Lung (tissue), 12 donors: ENCODE data around the gene FYB1. TPM values are rescaled to one million over a fixed set of nuclear protein-coding genes. Genes with fewer than 3 reads are reported as not detected.

Experiments
- ATAC-seq: fragments of 200-7000 bp; cut with Tn5 transposase; one replicate; pipeline ENCODE4 v1.9.1; 2020; ENCODE audit warnings: moderate number of reproducible peaks; ENCODE audit not compliant: insufficient read depth, low FRiP score
- DNase-seq, 3 donors: peaks; one replicate each; pipeline ENCODE4 v3.0.0-alpha.2; 2013 to 2017
- H3K27ac ChIP-seq, 2 donors: one replicate each; pipeline ENCODE4 v1.5.1; 2013; ENCODE audit warnings: mild to moderate bottlenecking in 2 of 2, moderate library complexity in 2 of 2, control low read depth in 1 of 2, inconsistent platforms in 1 of 2, low read depth in 1 of 2, low read length in 1 of 2
- H3K27me3 ChIP-seq, 3 donors: one replicate each; pipeline ENCODE4 v1.5.1; 2013; ENCODE audit warnings: low read length in 2 of 3; ENCODE audit not compliant: control insufficient read depth in 3 of 3, insufficient read depth in 3 of 3
- H3K36me3 ChIP-seq, 4 donors: one replicate each; pipeline ENCODE4 v1.5.1; 2013; ENCODE audit warnings: low read length in 4 of 4, mild to moderate bottlenecking in 1 of 4, moderate library complexity in 1 of 4; ENCODE audit not compliant: control insufficient read depth in 4 of 4, insufficient read depth in 4 of 4
- H3K4me1 ChIP-seq, 5 donors: one replicate each; pipeline ENCODE4 v1.5.1; 2013; ENCODE audit warnings: low read length in 5 of 5, mild to moderate bottlenecking in 2 of 5, moderate library complexity in 1 of 5; ENCODE audit not compliant: control insufficient read depth in 5 of 5, insufficient read depth in 5 of 5
- H3K4me3 ChIP-seq: one replicate; pipeline ENCODE4 v1.5.1; 2013; ENCODE audit warnings: mild to moderate bottlenecking, control low read depth, moderate library complexity
- H3K9ac ChIP-seq, 2 donors: one replicate each; pipeline ENCODE4 v1.5.1; 2013; ENCODE audit warnings: low read length in 2 of 2, control low read depth in 1 of 2; ENCODE audit not compliant: insufficient read depth in 1 of 2
- H3K9me3 ChIP-seq, 4 donors: one replicate each; pipeline ENCODE4 v1.5.1; 2013; ENCODE audit warnings: low read length in 3 of 4, mild to moderate bottlenecking in 1 of 4, moderate library complexity in 1 of 4; ENCODE audit not compliant: control insufficient read depth in 4 of 4, insufficient read depth in 3 of 4
- CTCF ChIP-seq: IDR thresholded peaks from 2 replicates; pipeline ENCODE4 v1.5.1; 2012; ENCODE audit warnings: mild to moderate bottlenecking; ENCODE audit errors: control extremely low read depth, extremely low read depth
- WGBS, 2 donors: extraction: QIAGEN DNeasy Blood & Tissue Kit; methylation state at CpG; one replicate each; pipeline ENCODE4 v1.1.7; 2013; 5-methylcytosine and 5-hydroxymethylcytosine counted together
- polyA plus RNA-seq, 2 donors: library from polyadenylated mRNA; stranded (reverse); fragments of 200-250 nt; gene quantifications; one replicate each; pipeline ENCODE4 v1.2.1, GENCODE V29; 2013
- total RNA-seq, 2 donors: library from RNA; depleted of rRNA in 1 of 2; stranded (reverse); fragments of >200 nt in 1 of 2; gene quantifications; one replicate each; pipeline ENCODE4 v1.2.1, GENCODE V29; 2014 to 2021
- donor health status: control.
- donor health status: control.
- donor health status: Bipolar disorder and iron deficiency.
- donor health status: healthy.
- donor health status: DM: yes; HTN: yes; CAD: no.

FYB1 gene
- total and polyA plus RNA-seq, 4 donors: 4.5 to 51.4 (median 32.5) TPM

GRCh38 chr5:39178861-39179260, 40.5 kb downstream of the FYB1 start:
- Histone ChIP-seq H3K4me3 (no peak overlapping the region), H3K27ac (peak overlapping the region in 1 of 2 donors; percentile 22), H3K4me1 (no peaks in the 10 kb centered on the region), H3K9ac (no peak overlapping the region), H3K36me3 (no peaks in the 10 kb centered on the region), H3K9me3 (no peaks in the 10 kb centered on the region), H3K27me3 (peaks cover 0 to 2% (median 0%) of the 10 kb centered on the region in 3 donors)
- DNase-seq: no peak
- ATAC-seq: no peak
- WGBS, 2 donors: 67 to 82% methylated on average over 8 of the region's 8 CpGs
- TF ChIP-seq CTCF: no peak

- WGBS, 2 donors: 28 to 46% methylated on average over 3 of the region's 3 CpGs
- H3K4me1 ChIP-seq: no peaks in the 10 kb centered on the region
- no peaks in the 10 kb centered on the region for H3K9me3 ChIP-seq
- no peak overlapping the region for H3K4me3 ChIP-seq
- ATAC-seq (no peak), DNase-seq (no peak)
- no peak for TF ChIP-seq CTCF
- H3K36me3 ChIP-seq: no peaks in the 10 kb centered on the region
- no peak overlapping the region for H3K9ac ChIP-seq
- H3K27ac ChIP-seq: no peak overlapping the region
- peaks cover 0 to 2% (median 0%) of the 10 kb centered on the region in 3 donors for H3K27me3 ChIP-seq
Measured at GRCh38 chr5:39178171-39178570, 41.2 kb downstream of the FYB1 start.

GRCh38 chr5:39177631-39177964, 41.8 kb downstream of the FYB1 start:
- DNase-seq: no peak
- Histone ChIP-seq H3K9me3 (no peaks in the 10 kb centered on the region), H3K27ac (no peak overlapping the region), H3K9ac (no peak overlapping the region), H3K36me3 (no peaks in the 10 kb centered on the region), H3K4me1 (no peaks in the 10 kb centered on the region), H3K27me3 (peaks cover 0 to 2% (median 0%) of the 10 kb centered on the region in 3 donors), H3K4me3 (no peak overlapping the region)
- no peak for TF ChIP-seq CTCF
- 24 to 63% methylated on average over 3 of the region's 3 CpGs for WGBS, 2 donors
- ATAC-seq: no peak
